ES-I3 (cell line): ENCODE data around the gene RGMA.
"Not testable (repeated sequence)": the region's sequence is repeated elsewhere in the genome, so short reads cannot be mapped to it uniquely, and the experiment has no call there.

Source experiments
- H3K36me3 ChIP-seq: 2 replicates; pipeline ENCODE4 v1.6.1; 2013; ENCODE audit warnings: mild to moderate bottlenecking, low read length, control low read depth, moderate library complexity; ENCODE audit not compliant: insufficient read depth
- H3K4me1 ChIP-seq: 2 replicates; pipeline ENCODE4 v1.6.1; 2013; ENCODE audit warnings: mild to moderate bottlenecking, control low read depth, low read length; ENCODE audit not compliant: insufficient read depth
- H3K9ac ChIP-seq: 2 replicates; pipeline ENCODE4 v1.6.1; 2013; ENCODE audit warnings: low read depth, mild to moderate bottlenecking, low read length, moderate library complexity
- H3K9me3 ChIP-seq: 2 replicates; pipeline ENCODE4 v1.6.1; 2013; ENCODE audit warnings: mild to moderate bottlenecking, low read length, moderate library complexity; ENCODE audit not compliant: control insufficient read depth, insufficient read depth

Gene RGMA

DNA sequence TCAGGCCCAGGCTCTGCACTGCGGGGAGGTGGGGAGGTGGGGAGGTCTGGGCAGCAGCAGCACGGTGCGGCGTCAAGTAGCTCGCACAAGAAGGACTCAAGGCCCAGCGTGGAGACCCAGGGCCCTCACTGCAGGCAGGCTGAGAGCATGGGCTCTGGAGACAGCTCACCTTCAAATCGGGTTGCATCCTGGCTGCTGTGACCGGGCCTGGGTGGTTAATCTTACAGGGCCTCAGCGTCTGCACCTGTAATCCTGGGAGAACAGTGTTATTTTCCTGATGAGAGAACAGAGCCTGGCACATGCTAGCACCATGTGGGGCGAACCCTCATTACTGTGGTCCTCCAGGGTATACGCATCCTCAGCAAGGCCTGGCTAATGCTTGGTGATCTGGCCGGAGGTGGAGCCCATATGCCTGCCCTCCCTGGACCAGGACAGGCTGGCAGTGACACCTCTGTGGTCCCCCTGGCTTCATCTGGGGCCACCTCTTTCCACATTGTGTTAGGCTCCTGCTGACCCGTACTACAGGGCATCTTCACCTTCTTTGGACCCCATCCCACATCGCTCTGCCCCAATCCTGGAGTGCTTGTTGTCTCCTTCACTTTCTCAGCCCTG is 55.5 kb downstream of the RGMA start:
- peaks cover 16% of the 10 kb centered on the region; the same call in 1 of the 2 replicates for H3K4me1 ChIP-seq
- H3K9me3 ChIP-seq: no peaks in the 10 kb centered on the region
- no peaks in the 10 kb centered on the region for H3K36me3 ChIP-seq
- H3K9ac ChIP-seq: no peak overlapping the region

DNA sequence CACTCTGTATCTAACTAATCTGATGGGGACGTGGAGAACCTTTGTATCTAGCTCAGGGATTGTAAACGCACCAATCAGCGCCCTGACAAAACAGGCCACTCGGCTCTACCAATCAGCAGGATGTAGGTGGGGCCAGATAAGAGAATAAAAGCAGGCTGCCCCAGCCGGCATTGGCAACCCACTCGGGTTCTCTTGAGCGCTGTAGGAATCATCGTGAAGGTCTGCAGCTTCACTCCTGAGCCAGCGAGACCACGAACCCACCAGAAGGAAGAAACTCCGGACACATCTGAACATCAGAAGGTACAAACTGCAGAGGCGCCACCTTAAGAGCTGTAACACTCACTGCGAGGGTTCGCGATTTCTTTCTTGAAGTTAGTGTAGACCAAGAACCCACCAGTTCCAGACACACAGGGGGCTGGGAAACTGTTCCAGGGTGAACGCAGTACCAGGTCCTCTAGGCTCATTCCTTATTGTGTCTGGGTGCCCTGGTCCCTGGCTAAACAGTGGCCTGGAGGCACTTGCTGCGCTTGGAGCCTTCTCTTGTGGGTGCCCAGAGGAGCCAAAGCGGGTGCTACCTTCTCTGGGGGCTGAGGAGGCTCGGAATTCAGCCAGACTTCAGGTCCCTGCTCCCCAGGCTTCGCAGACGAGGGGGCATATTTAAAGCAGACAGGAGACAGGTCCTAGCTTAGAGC is 56.4 kb downstream of the RGMA start:
- not testable (repeated sequence) for H3K9ac ChIP-seq, H3K9me3 ChIP-seq, H3K36me3 ChIP-seq
- H3K4me1 ChIP-seq: peaks cover 16% of the 10 kb centered on the region; the same call in 1 of the 2 replicates

DNA sequence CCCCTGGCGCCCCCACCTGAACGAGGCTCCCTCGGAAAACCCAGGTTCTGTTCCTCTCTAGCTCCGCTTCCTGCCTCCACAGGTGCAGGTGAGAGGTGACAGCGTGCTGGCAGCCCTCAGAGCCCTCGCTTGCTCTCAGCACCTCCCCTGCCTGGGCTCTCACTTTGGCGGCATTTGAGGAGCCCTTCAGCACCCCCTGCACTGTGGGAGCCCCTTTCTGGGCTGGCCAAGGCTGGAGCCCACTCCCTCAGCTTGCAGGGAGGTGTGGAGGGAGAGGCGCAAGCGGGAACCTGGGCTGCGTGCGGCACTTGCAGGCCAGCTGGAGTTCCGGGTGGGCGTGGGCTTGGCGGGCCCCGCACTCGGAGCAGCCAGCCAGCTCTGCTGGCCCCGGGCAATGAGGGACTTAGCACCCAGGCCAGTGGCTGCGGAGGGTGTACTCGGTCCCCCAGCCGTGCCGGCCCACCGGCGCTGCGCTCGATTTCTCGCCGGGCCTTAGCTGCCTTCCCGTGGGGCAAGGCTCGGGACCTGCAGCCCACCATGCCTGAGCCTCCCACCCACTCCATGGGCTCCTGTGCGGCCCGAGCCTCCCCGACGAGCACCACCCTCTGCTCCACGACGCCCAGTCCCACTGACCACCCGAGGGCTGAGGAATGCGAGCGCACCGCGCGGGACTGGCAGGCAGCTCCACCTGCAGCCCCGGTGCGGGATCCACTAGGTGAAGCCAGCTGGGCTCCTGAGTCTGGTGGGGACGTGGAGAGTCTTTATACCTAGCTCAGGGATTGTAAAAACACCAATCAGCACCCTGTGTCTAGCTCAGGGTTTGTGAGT is 57.2 kb downstream of the RGMA start:
- H3K9ac ChIP-seq, H3K9me3 ChIP-seq, H3K36me3 ChIP-seq: not testable (repeated sequence)
- peaks cover 16% of the 10 kb centered on the region; the same call in 1 of the 2 replicates for H3K4me1 ChIP-seq

DNA sequence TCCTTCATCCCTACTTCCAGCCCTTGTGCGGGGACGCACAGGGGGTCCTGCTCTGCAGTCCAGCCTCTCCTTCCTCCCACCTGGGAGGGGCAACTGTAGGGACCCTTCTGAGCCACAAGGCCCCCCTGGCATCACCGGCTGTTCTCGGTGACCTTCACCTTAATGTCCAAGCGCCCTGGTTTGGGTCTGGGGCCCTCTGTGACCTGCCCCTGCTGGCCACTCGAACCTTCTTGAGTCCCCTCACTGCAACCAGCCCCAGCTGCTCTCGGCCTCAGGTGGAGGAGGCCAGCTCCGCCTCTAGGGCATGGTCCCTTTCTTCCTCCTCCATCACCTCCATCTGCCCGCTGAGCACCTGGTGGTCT is 57.9 kb downstream of the RGMA start:
- Histone ChIP-seq H3K9me3 (no peaks in the 10 kb centered on the region), H3K36me3 (no peaks in the 10 kb centered on the region), H3K9ac (no peak overlapping the region), H3K4me1 (peaks cover 16% of the 10 kb centered on the region; the same call in 1 of the 2 replicates)

DNA sequence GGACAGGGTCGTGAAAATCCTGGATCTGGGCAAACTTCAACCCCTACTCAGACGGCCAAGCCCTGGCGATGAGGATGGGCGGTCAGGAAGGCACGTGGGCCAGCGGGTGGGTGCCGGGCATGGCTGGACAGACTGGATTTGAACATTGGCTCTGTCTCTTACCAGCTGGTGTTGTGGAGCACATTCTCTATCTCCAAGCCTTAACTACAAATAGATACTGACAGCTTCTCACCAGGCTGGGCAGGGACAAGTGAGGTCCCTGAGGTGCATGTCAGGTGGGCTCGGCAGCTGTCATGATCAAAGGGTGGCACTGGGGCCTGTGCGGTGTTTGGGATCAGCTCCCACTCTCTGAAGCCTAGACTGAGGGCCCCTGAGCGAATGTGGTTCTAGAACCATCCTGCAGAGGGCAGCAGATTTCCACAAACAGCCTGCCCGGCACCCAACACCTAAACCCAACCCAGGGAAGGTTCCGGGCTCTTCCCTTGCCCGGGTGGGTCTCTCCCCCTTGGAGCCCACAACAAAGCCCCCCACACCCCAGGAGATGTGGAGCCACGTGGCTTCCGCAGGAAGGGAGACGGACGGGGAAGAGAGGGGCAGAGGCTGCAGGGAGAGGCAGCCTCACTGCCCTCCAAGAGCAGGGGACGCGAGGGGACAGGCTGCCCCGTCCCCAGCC is 58.4 kb downstream of the RGMA start:
- Histone ChIP-seq H3K4me1 (peaks cover 16% of the 10 kb centered on the region; the same call in 1 of the 2 replicates), H3K9ac (no peak overlapping the region), H3K36me3 (no peaks in the 10 kb centered on the region), H3K9me3 (no peaks in the 10 kb centered on the region)

DNA sequence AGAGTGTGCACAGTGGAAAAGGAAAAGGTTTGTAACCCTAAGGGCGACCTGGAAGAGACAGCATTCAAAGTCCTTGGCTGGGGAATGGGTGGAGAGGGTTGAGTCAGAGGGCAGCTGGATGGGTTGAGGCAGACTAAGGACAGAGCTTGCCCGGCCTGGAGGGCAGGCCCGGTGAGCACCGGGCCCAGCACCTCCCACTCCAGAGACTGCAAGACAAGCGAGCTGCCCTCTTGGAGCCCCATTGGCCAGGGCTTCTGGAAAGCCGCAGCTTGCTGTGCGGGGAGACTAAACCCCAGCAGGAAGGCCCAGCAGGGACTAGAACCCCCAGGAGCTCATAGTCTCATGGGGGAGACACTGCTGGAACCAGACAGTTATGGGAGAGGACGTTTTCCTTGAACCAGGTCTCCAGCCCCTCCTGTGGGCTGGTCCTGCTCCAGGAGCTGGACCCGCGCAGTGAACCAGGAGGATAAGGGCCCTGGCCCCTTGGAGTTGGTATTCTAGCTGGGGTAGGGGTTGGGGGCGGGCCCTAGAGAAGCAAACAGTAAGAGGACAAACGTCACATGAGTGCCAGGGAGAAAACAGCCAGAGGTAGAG is 59.1 kb downstream of the RGMA start:
- Histone ChIP-seq H3K4me1 (peaks cover 16% of the 10 kb centered on the region; the same call in 1 of the 2 replicates), H3K9me3 (no peaks in the 10 kb centered on the region), H3K9ac (no peak overlapping the region), H3K36me3 (peaks cover 4% of the 10 kb centered on the region; the same call in 1 of the 2 replicates)

DNA sequence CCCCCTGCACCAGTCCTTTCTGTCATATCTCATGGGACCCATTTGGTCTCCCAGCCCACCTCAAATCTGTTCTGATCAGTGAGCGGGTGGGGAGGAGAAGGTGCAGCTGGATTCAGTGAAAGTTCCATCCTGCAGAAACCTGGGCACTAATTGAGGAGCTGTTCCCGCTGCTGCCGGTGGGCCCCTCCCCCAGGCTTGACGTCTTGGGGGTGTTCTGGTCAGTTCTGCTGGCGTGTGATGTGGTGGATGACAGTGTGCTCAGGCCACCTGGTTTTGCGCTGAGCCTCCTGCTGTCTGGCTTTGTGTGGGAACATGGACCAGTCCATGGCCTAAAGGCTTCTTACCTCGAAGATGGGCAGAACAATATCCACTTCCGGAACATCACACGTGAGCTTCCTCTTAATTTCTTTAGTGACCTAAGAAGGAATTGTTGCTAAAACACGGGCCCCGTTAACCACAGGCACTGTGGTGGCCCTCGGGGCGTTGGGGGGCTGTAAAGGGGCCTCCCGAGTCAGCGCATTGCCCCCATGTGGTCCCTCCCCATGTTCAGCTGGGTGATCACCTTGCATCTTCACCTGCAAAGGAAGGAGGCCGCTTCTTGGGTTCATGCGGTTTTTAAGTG is 59.7 kb downstream of the RGMA start:
- Histone ChIP-seq H3K4me1 (peaks cover 16% of the 10 kb centered on the region; the same call in 1 of the 2 replicates), H3K9ac (no peak overlapping the region), H3K9me3 (no peaks in the 10 kb centered on the region), H3K36me3 (peaks cover 9% of the 10 kb centered on the region; the same call in 1 of the 2 replicates)

DNA sequence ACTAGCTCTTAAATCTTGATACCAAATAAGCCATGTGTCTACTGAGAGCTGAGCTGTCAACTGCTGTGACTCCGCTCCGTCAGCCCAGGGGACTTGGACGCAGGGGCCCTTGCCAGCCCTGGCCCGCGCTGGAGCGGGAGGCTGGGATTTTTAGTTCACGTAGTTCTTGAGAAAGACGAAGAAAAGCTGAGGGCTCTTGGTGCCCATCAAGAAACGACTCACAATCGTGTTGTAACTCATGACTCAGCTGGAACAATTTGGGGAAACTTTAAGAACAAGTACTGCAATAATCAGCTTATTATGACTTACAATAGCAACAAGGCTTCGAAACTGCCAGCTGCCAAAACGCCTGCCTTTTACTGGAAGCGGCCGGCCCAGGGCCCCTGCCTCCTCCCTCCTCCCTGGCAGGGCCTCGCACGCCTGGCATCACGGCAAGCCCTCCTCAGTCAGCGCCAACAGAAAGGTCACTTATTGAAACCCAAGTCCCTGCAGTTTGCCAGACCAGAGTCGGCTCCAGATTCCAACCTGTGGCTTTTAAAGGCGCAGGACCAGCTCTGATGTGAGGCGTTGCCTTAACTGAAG is 60.3 kb downstream of the RGMA start:
- Histone ChIP-seq H3K9ac (no peak overlapping the region), H3K9me3 (no peaks in the 10 kb centered on the region), H3K4me1 (peaks cover 16% of the 10 kb centered on the region; the same call in 1 of the 2 replicates), H3K36me3 (peaks cover 15% of the 10 kb centered on the region; the same call in 1 of the 2 replicates)

DNA sequence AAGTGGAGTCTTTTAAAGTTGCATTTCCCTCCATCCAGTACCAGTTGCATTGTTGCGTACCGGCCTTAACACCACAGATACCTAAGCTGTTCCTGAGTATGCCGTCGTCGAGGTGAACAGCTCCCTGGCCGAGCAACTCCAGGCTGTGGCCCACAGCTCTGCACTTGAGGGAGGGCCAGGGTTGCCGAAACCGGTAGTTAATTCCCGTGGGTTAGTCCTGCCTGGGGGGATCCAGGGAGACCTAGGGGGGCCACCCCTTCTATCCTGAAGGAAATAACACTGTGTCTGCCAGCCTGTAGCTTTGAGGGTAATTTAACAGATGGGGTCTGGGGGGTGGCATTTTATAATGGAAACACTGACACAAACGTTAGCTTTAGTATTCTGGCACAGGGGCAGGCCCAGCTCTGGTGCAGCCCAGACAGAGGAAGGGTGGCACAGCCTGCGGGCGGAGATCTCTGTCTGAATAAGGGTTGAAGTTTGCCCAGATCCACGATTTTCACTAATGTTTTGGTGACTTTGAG is 60.8 kb downstream of the RGMA start:
- H3K9ac ChIP-seq: no peak overlapping the region
- H3K9me3 ChIP-seq: no peaks in the 10 kb centered on the region
- H3K36me3 ChIP-seq: peaks cover 20% of the 10 kb centered on the region; the same call in 1 of the 2 replicates

DNA sequence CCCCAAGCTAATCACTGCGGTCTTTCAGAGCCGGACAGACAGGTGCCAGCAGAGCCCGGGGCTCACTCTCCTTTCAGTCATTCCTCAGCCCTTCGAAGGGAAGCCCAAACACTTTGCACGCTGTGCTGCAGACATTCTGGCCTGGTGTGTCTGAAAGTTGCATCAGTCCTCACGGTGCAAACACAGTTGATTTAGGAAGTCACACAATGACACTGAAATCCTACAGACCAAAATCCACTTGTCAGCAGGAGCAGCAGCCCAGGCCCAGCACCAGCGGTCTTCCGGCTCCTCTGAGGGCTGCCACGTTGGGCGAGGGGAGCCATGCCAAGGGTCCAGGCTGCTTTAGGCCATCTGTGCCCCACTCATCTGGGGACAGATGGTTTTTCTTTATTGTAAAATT is 61.6 kb downstream of the RGMA start:
- Histone ChIP-seq H3K4me1 (peaks cover 16% of the 10 kb centered on the region; the same call in 1 of the 2 replicates), H3K9ac (no peak overlapping the region)

More for the DNA sequence above, 60.8 kb downstream of the RGMA start:
- H3K4me1 ChIP-seq: peaks cover 16% of the 10 kb centered on the region; the same call in 1 of the 2 replicates

DNA sequence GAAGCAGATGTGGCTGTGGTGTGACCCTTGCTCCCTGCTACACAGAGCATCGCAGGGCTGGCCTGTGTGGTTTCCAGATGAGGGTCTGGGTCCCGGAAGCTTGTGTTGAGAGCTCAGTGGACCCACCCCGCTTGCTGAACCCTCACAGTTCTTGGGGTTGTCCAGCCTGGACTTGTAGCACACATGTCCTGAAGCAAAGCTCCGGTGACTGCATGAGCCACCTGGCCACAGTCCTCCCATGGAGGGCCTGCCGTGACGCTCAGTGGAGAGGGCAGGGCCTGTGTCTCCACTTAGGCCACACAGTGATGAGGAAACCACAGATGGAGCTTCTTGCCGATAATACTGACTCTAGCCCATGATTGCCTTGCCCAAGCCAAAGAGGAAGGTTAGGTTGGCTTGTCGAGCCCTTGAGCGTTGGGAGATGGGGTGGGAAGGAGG is 62.6 kb downstream of the RGMA start:
- peaks cover 30% of the 10 kb centered on the region for H3K36me3 ChIP-seq
- H3K9me3 ChIP-seq: no peaks in the 10 kb centered on the region
- H3K9ac ChIP-seq: no peak overlapping the region
- H3K4me1 ChIP-seq: peaks cover 16% of the 10 kb centered on the region; the same call in 1 of the 2 replicates

More for the DNA sequence above, 61.6 kb downstream of the RGMA start:
- H3K36me3 ChIP-seq: peaks cover 25% of the 10 kb centered on the region; the same call in 1 of the 2 replicates
- no peaks in the 10 kb centered on the region for H3K9me3 ChIP-seq

DNA sequence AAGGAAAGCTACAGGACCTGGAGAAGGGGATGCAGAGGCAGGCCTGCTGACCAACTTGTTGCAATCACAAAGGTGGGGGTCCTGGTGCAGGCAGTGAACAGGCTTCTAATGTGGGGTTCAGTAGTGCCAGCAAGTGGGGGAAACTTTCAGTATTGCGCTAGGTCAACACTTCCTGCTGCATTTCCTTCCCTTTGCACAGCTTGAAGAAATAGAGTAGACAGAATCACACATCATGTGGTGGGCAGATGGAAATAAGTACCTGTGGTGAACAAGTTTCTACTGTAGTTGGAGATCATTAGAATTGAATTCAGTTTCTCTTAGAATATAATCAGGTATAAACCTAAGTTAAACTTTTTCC is 63.4 kb downstream of the RGMA start:
- Histone ChIP-seq H3K36me3 (peaks cover 37% of the 10 kb centered on the region), H3K9ac (no peak overlapping the region), H3K4me1 (peaks cover 16% of the 10 kb centered on the region; the same call in 1 of the 2 replicates), H3K9me3 (no peaks in the 10 kb centered on the region)
